DND-41 (cell line): ENCODE results near the gene PLCL1.
A peak's percentile ranks its signal among the peaks of the same experiment; 100 is the strongest.

Source experiments
- ATAC-seq: fragments of 200-7000 bp; cut with Tn5 transposase; 3 replicates; pipeline ENCODE4 v1.9.1; 2021; ENCODE audit warnings: low read depth; ENCODE audit not compliant: insufficient read depth
- DNase-seq: peaks from one replicate; pipeline ENCODE4 v3.0.0-alpha.2; 2020
- H2AFZ ChIP-seq: 2 replicates; pipeline ENCODE4 v1.6.0; 2012; ENCODE audit warnings: low read depth, low read length
- H3K27ac ChIP-seq: 2 replicates; pipeline ENCODE4 v1.5.1; 2012; ENCODE audit warnings: low read length, inconsistent platforms
- H3K27me3 ChIP-seq: fragments of 200-600 bp; sonication (generic); 2 replicates; pipeline ENCODE4 v1.6.0; 2012; ENCODE audit warnings: low read length, mild to moderate bottlenecking, inconsistent platforms; ENCODE audit not compliant: insufficient read depth, poor library complexity
- H3K36me3 ChIP-seq: 2 replicates; pipeline ENCODE4 v1.5.1; 2012; ENCODE audit warnings: low read length, inconsistent platforms; ENCODE audit not compliant: insufficient read depth
- H3K4me1 ChIP-seq: 2 replicates; pipeline ENCODE4 v1.5.1; 2012; ENCODE audit warnings: mild to moderate bottlenecking, low read length; ENCODE audit not compliant: insufficient read depth
- H3K4me2 ChIP-seq: 2 replicates; pipeline ENCODE4 v1.6.0; 2012; ENCODE audit warnings: mild to moderate bottlenecking, moderate library complexity, low read length, inconsistent platforms; ENCODE audit not compliant: insufficient read depth
- H3K4me3 ChIP-seq, 2 experiments: fragments of 200-600 bp in 1 of 2; shearing (Covaris generic) in 1 of 2; 2 replicates each; pipeline ENCODE4 v1.5.1; 2012 to 2016; ENCODE audit warnings: inconsistent platforms in 2 of 2, low read length in 2 of 2, mild to moderate bottlenecking in 2 of 2, low read depth in 1 of 2, moderate library complexity in 1 of 2
- H3K79me2 ChIP-seq: 2 replicates; pipeline ENCODE4 v1.6.0; 2012; ENCODE audit warnings: low read length, inconsistent platforms; ENCODE audit not compliant: insufficient read depth
- H3K9ac ChIP-seq: 2 replicates; pipeline ENCODE4 v1.6.0; 2012; ENCODE audit warnings: low read depth, mild to moderate bottlenecking, inconsistent platforms, low read length, moderate library complexity
- H3K9me3 ChIP-seq: 2 replicates; pipeline ENCODE4 v1.5.1; 2012; ENCODE audit warnings: low read length, moderate library complexity, mild to moderate bottlenecking, inconsistent platforms; ENCODE audit not compliant: insufficient read depth, severe bottlenecking
- H4K20me1 ChIP-seq: 2 replicates; pipeline ENCODE4 v1.6.0; 2012; ENCODE audit warnings: low read length; ENCODE audit not compliant: insufficient read depth
- EZH2 ChIP-seq: IDR thresholded peaks from 3 replicates; pipeline ENCODE4 v1.6.1; 2012; ENCODE audit warnings: borderline replicate concordance, low read depth, mild to moderate bottlenecking, moderate library complexity, low read length, inconsistent platforms; ENCODE audit not compliant: severe bottlenecking
- TF ChIP-seq, protein P1 (sequence below): IDR thresholded peaks from 2 replicates; pipeline ENCODE4 v1.5.1; 2012; ENCODE audit warnings: borderline replicate concordance, low read length, moderate library complexity, mild to moderate bottlenecking; ENCODE audit not compliant: poor library complexity, severe bottlenecking; ENCODE audit errors: extremely low read depth

Gene PLCL1

DNA sequence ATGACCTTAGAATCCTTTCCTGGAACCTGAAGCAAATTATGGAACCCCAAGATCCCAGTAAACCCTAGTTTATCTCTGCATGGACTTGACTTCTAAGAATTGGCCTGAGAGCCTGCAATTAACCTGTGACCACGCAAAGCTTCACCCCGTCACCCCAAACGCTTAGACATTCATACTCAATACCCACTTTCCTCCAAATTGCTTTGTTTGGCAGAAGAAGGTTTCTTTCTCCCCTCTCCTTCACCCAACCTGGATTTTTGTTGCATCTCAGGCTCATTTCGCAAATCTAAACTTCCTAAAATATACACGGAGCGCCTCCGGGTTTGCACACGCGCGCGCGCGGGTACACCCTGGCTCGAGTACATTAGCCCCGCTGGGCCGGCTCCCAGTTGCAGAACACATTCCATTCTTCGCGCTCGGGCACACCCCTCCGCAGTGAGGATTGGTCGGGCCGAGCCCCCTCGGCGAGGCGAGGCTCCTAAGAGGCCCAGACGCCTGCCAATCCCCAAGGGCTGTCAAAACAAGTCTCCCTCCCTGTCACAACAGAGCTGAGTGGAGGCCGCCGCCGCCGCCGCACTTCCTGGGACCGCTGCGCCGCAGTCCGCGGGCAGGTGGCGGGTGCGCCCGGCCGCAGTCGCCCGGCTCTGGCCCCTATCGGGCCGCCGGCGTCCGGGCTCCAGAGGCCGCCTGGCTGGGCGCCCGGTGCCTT is at the start of gene PLCL1:
TSS of gene PLCL1 (plus strand) at position 545 of the 709 bp plus-strand sequence.
- Histone ChIP-seq H4K20me1 (no peaks in the 10 kb centered on the region), H3K27me3 (peaks cover 20% of the 10 kb centered on the region), H3K4me2 (peak within 1 kb of the TSS; percentile 96), H3K4me1 (peaks cover 44% of the 10 kb centered on the region), H3K9ac (peak within 1 kb of the TSS; percentile 67), H3K4me3 (peak within 1 kb of the TSS; percentile 52 to 64; a peak in 3 of 4 replicates), H3K9me3 (no peaks in the 10 kb centered on the region), H2AFZ (peak within 1 kb of the TSS; percentile 76), H3K79me2 (no peaks in the 10 kb centered on the region), H3K36me3 (no peaks in the 10 kb centered on the region), H3K27ac (peak within 1 kb of the TSS; percentile 41; the same call in 1 of the 2 replicates)
- peak; percentile 96 for DNase-seq
- peak; percentile 99 for ATAC-seq
- TF ChIP-seq, protein P1, sequence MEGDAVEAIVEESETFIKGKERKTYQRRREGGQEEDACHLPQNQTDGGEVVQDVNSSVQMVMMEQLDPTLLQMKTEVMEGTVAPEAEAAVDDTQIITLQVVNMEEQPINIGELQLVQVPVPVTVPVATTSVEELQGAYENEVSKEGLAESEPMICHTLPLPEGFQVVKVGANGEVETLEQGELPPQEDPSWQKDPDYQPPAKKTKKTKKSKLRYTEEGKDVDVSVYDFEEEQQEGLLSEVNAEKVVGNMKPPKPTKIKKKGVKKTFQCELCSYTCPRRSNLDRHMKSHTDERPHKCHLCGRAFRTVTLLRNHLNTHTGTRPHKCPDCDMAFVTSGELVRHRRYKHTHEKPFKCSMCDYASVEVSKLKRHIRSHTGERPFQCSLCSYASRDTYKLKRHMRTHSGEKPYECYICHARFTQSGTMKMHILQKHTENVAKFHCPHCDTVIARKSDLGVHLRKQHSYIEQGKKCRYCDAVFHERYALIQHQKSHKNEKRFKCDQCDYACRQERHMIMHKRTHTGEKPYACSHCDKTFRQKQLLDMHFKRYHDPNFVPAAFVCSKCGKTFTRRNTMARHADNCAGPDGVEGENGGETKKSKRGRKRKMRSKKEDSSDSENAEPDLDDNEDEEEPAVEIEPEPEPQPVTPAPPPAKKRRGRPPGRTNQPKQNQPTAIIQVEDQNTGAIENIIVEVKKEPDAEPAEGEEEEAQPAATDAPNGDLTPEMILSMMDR: no peak
- no peak for TF ChIP-seq EZH2

DNA sequence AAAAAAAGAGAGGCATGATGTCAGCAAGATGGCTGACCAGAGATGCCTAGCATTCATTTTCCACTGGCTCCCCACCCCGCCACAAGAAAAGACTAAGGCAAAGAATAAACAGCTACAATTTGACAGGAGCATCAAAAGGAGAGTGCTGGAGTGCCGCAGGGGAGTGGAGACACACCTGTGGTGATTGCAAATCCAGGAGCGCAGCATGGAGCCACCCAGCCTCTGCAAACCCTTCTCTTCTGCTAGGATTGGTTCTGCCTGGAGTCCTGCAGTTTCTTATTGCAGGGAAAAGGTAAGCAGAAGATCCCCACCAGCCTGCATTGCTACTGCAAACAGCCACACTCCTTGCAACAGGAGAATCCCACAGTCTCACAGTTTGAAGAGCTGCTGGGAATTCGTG is 45.4 kb upstream of the PLCL1 start:
- no peaks in the 10 kb centered on the region for H4K20me1 ChIP-seq
- ATAC-seq (no peak), DNase-seq (no peak)
- TF ChIP-seq, protein P1: no peak
- no peak for TF ChIP-seq EZH2
- H3K79me2 ChIP-seq: no peaks in the 10 kb centered on the region
- H3K27ac ChIP-seq: no peak overlapping the region
- H3K9me3 ChIP-seq: peaks cover 11% of the 10 kb centered on the region
- no peaks in the 10 kb centered on the region for H3K27me3 ChIP-seq
- no peak overlapping the region for H2AFZ ChIP-seq
- H3K4me3 ChIP-seq: no peak overlapping the region
- no peak overlapping the region for H3K9ac ChIP-seq
- no peak overlapping the region for H3K4me2 ChIP-seq
- H3K36me3 ChIP-seq: no peaks in the 10 kb centered on the region
- H3K4me1 ChIP-seq: no peaks in the 10 kb centered on the region

DNA sequence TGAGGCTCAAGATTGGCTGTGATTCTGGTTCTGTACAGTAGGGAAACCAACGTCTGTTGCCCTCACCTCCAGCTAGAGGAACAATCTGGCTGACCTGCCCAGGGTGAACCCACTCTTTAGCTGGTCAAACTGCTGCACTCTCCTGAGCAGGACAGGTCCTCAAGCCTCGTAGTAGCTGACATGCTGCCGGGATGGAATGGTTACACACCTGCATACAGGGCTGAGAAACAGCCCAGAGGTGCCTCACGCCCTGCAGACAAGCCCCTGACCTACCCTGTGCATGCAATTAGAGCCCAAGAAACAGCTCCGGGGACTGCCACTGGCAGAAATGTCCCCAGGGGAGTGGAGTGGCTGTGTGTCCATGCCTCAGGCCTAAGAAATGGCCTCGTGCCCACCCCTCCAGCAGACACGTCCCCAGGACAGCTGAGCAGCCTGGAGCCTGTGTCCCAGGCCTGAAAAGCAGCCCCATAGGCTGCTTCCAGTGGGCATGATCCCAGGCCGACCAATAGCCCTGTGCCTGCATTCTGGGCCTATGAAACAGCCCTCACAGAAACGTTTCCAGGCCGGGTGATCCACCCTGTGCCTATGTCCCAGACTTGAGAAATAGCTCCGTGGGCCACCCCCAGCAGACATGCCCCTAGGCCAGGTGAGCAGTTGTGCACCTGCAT is 44.6 kb upstream of the PLCL1 start:
- no peaks in the 10 kb centered on the region for H4K20me1 ChIP-seq
- no peaks in the 10 kb centered on the region for H3K36me3 ChIP-seq
- no peak overlapping the region for H3K27ac ChIP-seq
- no peak for ATAC-seq
- H3K9me3 ChIP-seq: peaks cover 11% of the 10 kb centered on the region
- H3K27me3 ChIP-seq: no peaks in the 10 kb centered on the region
- H3K4me2 ChIP-seq: no peak overlapping the region
- no peaks in the 10 kb centered on the region for H3K79me2 ChIP-seq
- no peak overlapping the region for H3K9ac ChIP-seq
- TF ChIP-seq, protein P1: no peak
- TF ChIP-seq EZH2: no peak
- H2AFZ ChIP-seq: no peak overlapping the region
- no peak for DNase-seq
- no peak overlapping the region for H3K4me3 ChIP-seq
- H3K4me1 ChIP-seq: no peaks in the 10 kb centered on the region
